HG03175 (cell line): ENCODE measurements around the gene CEP20.
"Not testable (repeated sequence)": the region's sequence is repeated elsewhere in the genome, so short reads cannot be mapped to it uniquely, and the experiment has no call there.

Experiments
- ATAC-seq: cut with Tn5 transposase; IDR thresholded peaks from one replicate; pipeline ENCODE4 v1.9.1; 2021; ENCODE audit warnings: mild to moderate bottlenecking, moderate library complexity; ENCODE audit not compliant: unreplicated experiment

Gene CEP20

GRCh38 chr16:15888072-15888976 lies at the start of gene CEP20:
CEP20 (minus strand) TSS chr16:15888603; CDS start chr16:15888585, 18 bp downstream.
- peak; percentile 99 for ATAC-seq

GRCh38 chr16:15936809-15937208 lies 48.4 kb upstream of the CEP20 start:
- not testable (repeated sequence) for ATAC-seq

GRCh38 chr16:15934991-15935390 lies 46.6 kb upstream of the CEP20 start:
- no peak for ATAC-seq

- ATAC-seq, result no peak
Measured at GRCh38 chr16:15933781-15934180, 45.4 kb upstream of the CEP20 start.

GRCh38 chr16:15932939-15933338 lies 44.5 kb upstream of the CEP20 start:
- no peak for ATAC-seq

- ATAC-seq, result no peak
Measured at GRCh38 chr16:15928261-15929104, 40.1 kb upstream of the CEP20 start.

- ATAC-seq, result no peak
Measured at GRCh38 chr16:15925631-15926030, 37.2 kb upstream of the CEP20 start.

- ATAC-seq, result no peak
Measured at GRCh38 chr16:15924996-15925395, 36.6 kb upstream of the CEP20 start.

GRCh38 chr16:15919331-15919730 lies 30.9 kb upstream of the CEP20 start:
- ATAC-seq, result no peak

GRCh38 chr16:15918314-15918713 lies 29.9 kb upstream of the CEP20 start:
- not testable (repeated sequence) for ATAC-seq

- ATAC-seq, result no peak
Measured at GRCh38 chr16:15916323-15916722, 27.9 kb upstream of the CEP20 start.

GRCh38 chr16:15915555-15916081 lies 27.2 kb upstream of the CEP20 start:
- no peak for ATAC-seq

- no peak for ATAC-seq
Measured at GRCh38 chr16:15913046-15913698, 24.8 kb upstream of the CEP20 start.

- no peak for ATAC-seq
Measured at GRCh38 chr16:15911198-15911597, 22.8 kb upstream of the CEP20 start.

- ATAC-seq, result peak; percentile 100
Measured at GRCh38 chr16:15907863-15908478, 19.6 kb upstream of the CEP20 start.

GRCh38 chr16:15906439-15906838 lies 18.0 kb upstream of the CEP20 start:
- no peak for ATAC-seq

GRCh38 chr16:15903960-15904359 lies 15.6 kb upstream of the CEP20 start:
- ATAC-seq, result no peak

- ATAC-seq, result no peak
Measured at GRCh38 chr16:15900901-15901500, 12.6 kb upstream of the CEP20 start.

- no peak for ATAC-seq
Measured at GRCh38 chr16:15900357-15900756, 12.0 kb upstream of the CEP20 start.

GRCh38 chr16:15899538-15900100 lies 11.2 kb upstream of the CEP20 start:
- peak; percentile 59 for ATAC-seq
